Inferior parietal cortex (tissue), 1 donor: Measurements from ENCODE around the gene SKIC2.
"Not testable (repeated sequence)": the region's sequence is repeated elsewhere in the genome, so short reads cannot be mapped to it uniquely, and the experiment has no call there.

Source experiments
- DNase-seq: peaks from one replicate; pipeline ENCODE4 v3.0.0-alpha.2; 2016; ENCODE audit errors: extremely low spot score

Gene SKIC2

GRCh38 chr6:31968791-31969711, 10.1 kb downstream of the SKIC2 start:
- no peak for DNase-seq

- peak; percentile 14 for DNase-seq
Measured at GRCh38 chr6:31969712-31970603, 11.0 kb downstream of the SKIC2 start.

- no peak for DNase-seq
Measured at GRCh38 chr6:31970604-31971271, 11.8 kb downstream of the SKIC2 start.

- DNase-seq = no peak
Measured at GRCh38 chr6:31971279-31971992, 12.5 kb downstream of the SKIC2 start.

GRCh38 chr6:31971993-31972708, 13.2 kb downstream of the SKIC2 start, which contains the start of gene DXO:
TSS of gene DXO (minus strand) at chr6:31972138. CDS start at chr6:31971675, 463 bp downstream.
- peak; percentile 97 for DNase-seq

GRCh38 chr6:31972709-31973350, 13.9 kb downstream of the SKIC2 start:
- no peak for DNase-seq

GRCh38 chr6:31976065-31976464, 17.1 kb downstream of the SKIC2 start:
- not testable (repeated sequence) for DNase-seq

GRCh38 chr6:31977816-31978431, 18.9 kb downstream of the SKIC2 start:
- no peak for DNase-seq

GRCh38 chr6:31978831-31979230, 19.9 kb downstream of the SKIC2 start:
- DNase-seq = no peak

GRCh38 chr6:31979238-31979898, 20.4 kb downstream of the SKIC2 start:
- DNase-seq = no peak

GRCh38 chr6:31980195-31980876, 21.4 kb downstream of the SKIC2 start:
- DNase-seq = not testable (repeated sequence)

GRCh38 chr6:31980998-31981397, 22.0 kb downstream of the SKIC2 start:
- not testable (repeated sequence) for DNase-seq

GRCh38 chr6:31981744-31982143, 22.8 kb downstream of the SKIC2 start, which contains the start of gene C4A:
TSS of gene C4A (plus strand) at chr6:31982057. CDS start at chr6:31982108, 51 bp downstream.
- not testable (repeated sequence) for DNase-seq

GRCh38 chr6:31989363-31989762, 30.4 kb downstream of the SKIC2 start:
- DNase-seq = not testable (repeated sequence)

GRCh38 chr6:31994421-31994820, 35.4 kb downstream of the SKIC2 start:
- not testable (repeated sequence) for DNase-seq

GRCh38 chr6:31996385-31996784, 37.4 kb downstream of the SKIC2 start:
- not testable (repeated sequence) for DNase-seq

- DNase-seq = not testable (repeated sequence)
Measured at GRCh38 chr6:32002546-32003268, 43.7 kb downstream of the SKIC2 start.
